SKM-1 (cell line): ENCODE results near the gene GLIS1.

Source experiments
- DNase-seq: peaks from one replicate; lab custom pipeline; 2025; ENCODE audit not compliant: unreplicated experiment; lab: John Stamatoyannopoulos, UW

The GLIS1 gene

GRCh38 chr1:53512807-53513755 is 225.9 kb downstream of the GLIS1 start:
- DNase-seq = no peak

GRCh38 chr1:53511933-53512806 is 226.8 kb downstream of the GLIS1 start:
- DNase-seq = no peak

GRCh38 chr1:53511323-53511932 is 227.5 kb downstream of the GLIS1 start:
- DNase-seq = no peak

- no peak for DNase-seq
These were observed 228.7 kb downstream of the GLIS1 start for GRCh38 chr1:53510215-53510614.

GRCh38 chr1:53509775-53510174 is 229.2 kb downstream of the GLIS1 start:
- DNase-seq = no peak

GRCh38 chr1:53508991-53509666 is 229.8 kb downstream of the GLIS1 start:
- no peak for DNase-seq

GRCh38 chr1:53508056-53508990 is 230.6 kb downstream of the GLIS1 start:
- no peak for DNase-seq

- DNase-seq = no peak
These were observed 231.7 kb downstream of the GLIS1 start for GRCh38 chr1:53507116-53507820.

- no peak for DNase-seq
These were observed 232.5 kb downstream of the GLIS1 start for GRCh38 chr1:53506355-53507050.

GRCh38 chr1:53505891-53506290 is 233.1 kb downstream of the GLIS1 start:
- no peak for DNase-seq

GRCh38 chr1:53505401-53505800 is 233.6 kb downstream of the GLIS1 start:
- no peak for DNase-seq

- DNase-seq = no peak
These were observed 234.1 kb downstream of the GLIS1 start for GRCh38 chr1:53504901-53505300.

GRCh38 chr1:53503433-53504217 is 235.3 kb downstream of the GLIS1 start:
- no peak for DNase-seq

- DNase-seq = no peak
These were observed 236.1 kb downstream of the GLIS1 start for GRCh38 chr1:53502641-53503432.

- DNase-seq = no peak
These were observed 237.6 kb downstream of the GLIS1 start for GRCh38 chr1:53501065-53502005.
